Panc1 (cell line): ENCODE measurements around the gene SH3D19. TPM values are rescaled to one million over a fixed set of nuclear protein-coding genes. Genes with fewer than 3 reads are reported as not detected.

Experiments used
- ATAC-seq: fragments of 200-7000 bp; cut with Tn5 transposase; 2 replicates; pipeline ENCODE4 v1.9.1; 2020; ENCODE audit warnings: mild to moderate bottlenecking, moderate library complexity
- BruUV-seq: library from RNA; stranded (reverse); fragments of 400-500 nt; replicated peaks from 2 replicates; lab custom pipeline; 2021; lab: Mats Ljungman, UMichigan
- CTCF ChIA-PET: fragments of 300-600 bp; sonication (Branson Sonifier 250); formaldehyde crosslinking; loops from one replicate; lab custom pipeline; 2022; ENCODE audit warnings: antibody characterized with exemption; lab: Charles Lee
- POLR2A ChIA-PET: fragments of 300-600 bp; sonication (Branson Sonifier 250); formaldehyde crosslinking; loops from one replicate; lab custom pipeline; 2022; ENCODE audit warnings: antibody characterized with exemption; lab: Charles Lee
- DNase-seq: peaks from one replicate; pipeline ENCODE4 v3.0.0-alpha.2; 2010; ENCODE audit warnings: low read depth, low spot score
- H3K27ac ChIP-seq: 2 replicates; pipeline ENCODE4 v1.5.1; 2011; ENCODE audit warnings: mild to moderate bottlenecking, low read length, inconsistent platforms
- H3K27me3 ChIP-seq: fragments of 200-500 bp; sonication (Bioruptor generic); 2 replicates; pipeline ENCODE4 v1.6.0; 2014; ENCODE audit warnings: low read length, inconsistent platforms; ENCODE audit not compliant: control insufficient read depth, insufficient read depth
- H3K36me3 ChIP-seq: fragments of 200-500 bp; sonication (Bioruptor generic); 2 replicates; pipeline ENCODE4 v1.5.1; 2014; ENCODE audit warnings: inconsistent platforms, mild to moderate bottlenecking, low read length, moderate library complexity; ENCODE audit not compliant: control insufficient read depth, insufficient read depth
- H3K4me1 ChIP-seq: 2 replicates; pipeline ENCODE4 v1.5.1; 2011; ENCODE audit warnings: inconsistent platforms, mild to moderate bottlenecking, low read length, moderate library complexity; ENCODE audit not compliant: control insufficient read depth, insufficient read depth
- H3K4me3 ChIP-seq, 2 experiments: 2 replicates each; pipeline ENCODE4 v1.5.1; 2011 to 2012; ENCODE audit warnings: low read depth in 2 of 2, low read length in 2 of 2, mild to moderate bottlenecking in 2 of 2, inconsistent platforms in 1 of 2, moderate library complexity in 1 of 2
- H3K9me3 ChIP-seq: fragments of 200-500 bp; sonication (Bioruptor generic); 2 replicates; pipeline ENCODE4 v1.5.1; 2014; ENCODE audit warnings: low read depth, mild to moderate bottlenecking, inconsistent platforms, low read length, moderate library complexity; ENCODE audit not compliant: control insufficient read depth, insufficient read depth
- POLR2AphosphoS5 ChIP-seq: IDR thresholded peaks from 2 replicates; pipeline ENCODE4 v1.6.1; 2012; ENCODE audit warnings: mild to moderate bottlenecking, low read depth, low read length, moderate library complexity
- SIN3A ChIP-seq: IDR thresholded peaks from 2 replicates; pipeline ENCODE4 v1.6.1; 2012; ENCODE audit warnings: low read depth, mild to moderate bottlenecking, low read length, moderate library complexity, borderline replicate concordance; ENCODE audit not compliant: insufficient read depth
- TCF7L2 ChIP-seq: IDR thresholded peaks from 2 replicates; pipeline ENCODE4 v1.6.1; 2011; ENCODE audit warnings: mild to moderate bottlenecking, low read depth, low read length, inconsistent platforms
- in situ Hi-C: cut with HindIII; loops from 2 replicates; pipeline ENCODE4 v1.10.0; 2016; ENCODE audit warnings: low sequenced_read_pairs, low pct_unique_long_range_greater_than_20kb
- intact Hi-C: fragments of 100-400 bp; cut with micrococcal nuclease; formaldehyde crosslinking; loops from one replicate; pipeline ENCODE4 v1.10.0; 2022; ENCODE audit not compliant: unreplicated experiment
- total RNA-seq: library from RNA; stranded (reverse); gene quantifications from one replicate; pipeline ENCODE4 v1.2.1, GENCODE V29; 2021; ENCODE audit not compliant: unreplicated experiment
- TF ChIP-seq, protein P1 (sequence below), 2 experiments: IDR thresholded peaks; 2 replicates each; pipeline ENCODE4 v1.6.1; 2011 to 2012; ENCODE audit warnings: low read depth in 2 of 2, control low read depth in 1 of 2, low read length in 1 of 2, mild to moderate bottlenecking in 1 of 2, moderate library complexity in 1 of 2; ENCODE audit not compliant: insufficient read depth in 1 of 2
- TF ChIP-seq, protein P2 (sequence below): fragments of 450-650 bp; IDR thresholded peaks from 2 replicates; pipeline ENCODE4 v1.5.1; 2017; ENCODE audit warnings: mild to moderate bottlenecking

Gene SH3D19
- total RNA-seq, 1 experiment from 2014 or later: 19.8 TPM

DNA sequence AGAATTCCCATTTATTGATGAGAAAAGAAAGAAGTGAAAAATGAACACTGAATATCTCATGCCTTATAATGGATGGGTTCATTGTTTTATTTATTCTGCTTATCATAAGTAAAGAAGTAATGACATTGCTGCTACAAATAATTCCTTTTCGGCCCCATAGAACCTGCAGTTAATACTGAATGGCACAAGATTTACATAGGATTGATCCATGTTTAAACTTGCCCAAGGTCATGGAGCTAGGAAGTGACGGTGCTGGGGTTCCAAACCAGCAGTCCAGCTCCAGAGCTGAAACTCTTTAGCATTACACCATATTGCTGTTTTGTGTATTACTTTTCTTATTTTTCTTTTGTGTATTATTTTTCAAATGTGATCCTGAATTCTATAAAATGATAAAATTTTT, 78.7 kb downstream of the SH3D19 start:
- intact Hi-C loops: no loop called here
- H3K4me1 ChIP-seq: no peaks in the 10 kb centered on the region
- no peaks in the 10 kb centered on the region for H3K9me3 ChIP-seq
- H3K27ac ChIP-seq: no peak overlapping the region
- no peak for DNase-seq
- ChIA-PET POLR2A (no interaction called here), CTCF (no interaction called here)
- no peak for TF ChIP-seq SIN3A
- no peak for TF ChIP-seq TCF7L2
- TF ChIP-seq, protein P1, sequence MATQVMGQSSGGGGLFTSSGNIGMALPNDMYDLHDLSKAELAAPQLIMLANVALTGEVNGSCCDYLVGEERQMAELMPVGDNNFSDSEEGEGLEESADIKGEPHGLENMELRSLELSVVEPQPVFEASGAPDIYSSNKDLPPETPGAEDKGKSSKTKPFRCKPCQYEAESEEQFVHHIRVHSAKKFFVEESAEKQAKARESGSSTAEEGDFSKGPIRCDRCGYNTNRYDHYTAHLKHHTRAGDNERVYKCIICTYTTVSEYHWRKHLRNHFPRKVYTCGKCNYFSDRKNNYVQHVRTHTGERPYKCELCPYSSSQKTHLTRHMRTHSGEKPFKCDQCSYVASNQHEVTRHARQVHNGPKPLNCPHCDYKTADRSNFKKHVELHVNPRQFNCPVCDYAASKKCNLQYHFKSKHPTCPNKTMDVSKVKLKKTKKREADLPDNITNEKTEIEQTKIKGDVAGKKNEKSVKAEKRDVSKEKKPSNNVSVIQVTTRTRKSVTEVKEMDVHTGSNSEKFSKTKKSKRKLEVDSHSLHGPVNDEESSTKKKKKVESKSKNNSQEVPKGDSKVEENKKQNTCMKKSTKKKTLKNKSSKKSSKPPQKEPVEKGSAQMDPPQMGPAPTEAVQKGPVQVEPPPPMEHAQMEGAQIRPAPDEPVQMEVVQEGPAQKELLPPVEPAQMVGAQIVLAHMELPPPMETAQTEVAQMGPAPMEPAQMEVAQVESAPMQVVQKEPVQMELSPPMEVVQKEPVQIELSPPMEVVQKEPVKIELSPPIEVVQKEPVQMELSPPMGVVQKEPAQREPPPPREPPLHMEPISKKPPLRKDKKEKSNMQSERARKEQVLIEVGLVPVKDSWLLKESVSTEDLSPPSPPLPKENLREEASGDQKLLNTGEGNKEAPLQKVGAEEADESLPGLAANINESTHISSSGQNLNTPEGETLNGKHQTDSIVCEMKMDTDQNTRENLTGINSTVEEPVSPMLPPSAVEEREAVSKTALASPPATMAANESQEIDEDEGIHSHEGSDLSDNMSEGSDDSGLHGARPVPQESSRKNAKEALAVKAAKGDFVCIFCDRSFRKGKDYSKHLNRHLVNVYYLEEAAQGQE (IDR thresholded peaks at IDR 0.05; ENCODE audit: insufficient read depth in 1 of 2, low read depth in 2 of 2, low read length in 1 of 2): no peak
- in situ Hi-C loops: no loop called here
- H3K36me3 ChIP-seq: no peaks in the 10 kb centered on the region
- H3K27me3 ChIP-seq: no peaks in the 10 kb centered on the region
- no peak for ATAC-seq
- no peak overlapping the region for H3K4me3 ChIP-seq
- BruUV-seq: no TSS peak

- in situ Hi-C loops: no loop called here
- no peak overlapping the region for H3K27ac ChIP-seq
- H3K9me3 ChIP-seq: no peaks in the 10 kb centered on the region
- H3K4me3 ChIP-seq: no peak overlapping the region
- BruUV-seq: no TSS peak
- no peaks in the 10 kb centered on the region for H3K4me1 ChIP-seq
- H3K36me3 ChIP-seq: no peaks in the 10 kb centered on the region
- TF ChIP-seq POLR2AphosphoS5 (no peak), SIN3A (no peak), TCF7L2 (no peak)
- TF ChIP-seq, protein P2, sequence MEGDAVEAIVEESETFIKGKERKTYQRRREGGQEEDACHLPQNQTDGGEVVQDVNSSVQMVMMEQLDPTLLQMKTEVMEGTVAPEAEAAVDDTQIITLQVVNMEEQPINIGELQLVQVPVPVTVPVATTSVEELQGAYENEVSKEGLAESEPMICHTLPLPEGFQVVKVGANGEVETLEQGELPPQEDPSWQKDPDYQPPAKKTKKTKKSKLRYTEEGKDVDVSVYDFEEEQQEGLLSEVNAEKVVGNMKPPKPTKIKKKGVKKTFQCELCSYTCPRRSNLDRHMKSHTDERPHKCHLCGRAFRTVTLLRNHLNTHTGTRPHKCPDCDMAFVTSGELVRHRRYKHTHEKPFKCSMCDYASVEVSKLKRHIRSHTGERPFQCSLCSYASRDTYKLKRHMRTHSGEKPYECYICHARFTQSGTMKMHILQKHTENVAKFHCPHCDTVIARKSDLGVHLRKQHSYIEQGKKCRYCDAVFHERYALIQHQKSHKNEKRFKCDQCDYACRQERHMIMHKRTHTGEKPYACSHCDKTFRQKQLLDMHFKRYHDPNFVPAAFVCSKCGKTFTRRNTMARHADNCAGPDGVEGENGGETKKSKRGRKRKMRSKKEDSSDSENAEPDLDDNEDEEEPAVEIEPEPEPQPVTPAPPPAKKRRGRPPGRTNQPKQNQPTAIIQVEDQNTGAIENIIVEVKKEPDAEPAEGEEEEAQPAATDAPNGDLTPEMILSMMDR: no peak
- TF ChIP-seq, protein P1 (IDR thresholded peaks at IDR 0.05; ENCODE audit: insufficient read depth in 1 of 2, low read depth in 2 of 2, low read length in 1 of 2): no peak
- CTCF ChIA-PET: no interaction called here
- H3K27me3 ChIP-seq: no peaks in the 10 kb centered on the region
- no peak for ATAC-seq
- POLR2A ChIA-PET: no interaction called here
- intact Hi-C loops: no loop called here
- no peak for DNase-seq
Observed at GRCh38 chr4:151242305-151242704, 83.1 kb downstream of the SH3D19 start.
